Gastrocnemius medialis (tissue), 4 donors: ENCODE results near the gene RTL1. TPM values are rescaled to one million over a fixed set of nuclear protein-coding genes. Genes with fewer than 3 reads are reported as not detected.

ENCODE experiments used
- ATAC-seq, 2 donors: fragments of 150-250 bp; one replicate each; pipeline ENCODE4 v1.9.1; 2016
- DNase-seq, 2 donors: peaks; one replicate each; pipeline ENCODE4 v3.0.0-alpha.2; 2019
- H3K27ac ChIP-seq, 4 donors: fragments of 200-600 bp; sonication (generic); 1 replicate in 1 of 4; 2 replicates in 3 of 4; pipeline ENCODE4 v1.5.1; 2016 to 2018; ENCODE audit warnings: mild to moderate bottlenecking in 2 of 4, moderate library complexity in 1 of 4
- H3K27me3 ChIP-seq, 3 donors: fragments of 200-600 bp; sonication (generic) in 2 of 3; 1 replicate in 1 of 3; 2 replicates in 2 of 3; pipeline versions ENCODE4 v1.5.1 to v1.6.0; 2016 to 2019; ENCODE audit warnings: mild to moderate bottlenecking in 1 of 3, moderate library complexity in 1 of 3
- H3K36me3 ChIP-seq, 2 donors: fragments of 200-600 bp; sonication (generic) in 1 of 2; one replicate each; pipeline ENCODE4 v1.5.1; 2017 to 2018
- H3K4me1 ChIP-seq, 2 donors: fragments of 200-600 bp; sonication (generic) in 1 of 2; one replicate each; pipeline ENCODE4 v1.5.1; 2016 to 2017; ENCODE audit warnings: mild to moderate bottlenecking in 2 of 2
- H3K4me3 ChIP-seq, 4 donors: fragments of 200-600 bp; sonication (generic) in 3 of 4; 1 replicate in 1 of 4; 2 replicates in 3 of 4; pipeline ENCODE4 v1.5.1; 2016 to 2019; ENCODE audit warnings: mild to moderate bottlenecking in 2 of 4
- H3K9me3 ChIP-seq, 3 donors: fragments of 200-600 bp; sonication (generic) in 2 of 3; 1 replicate in 1 of 3; 2 replicates in 2 of 3; pipeline ENCODE4 v1.5.1; 2016 to 2019
- CTCF ChIP-seq, 5 experiments: fragments of 450-650 bp in 3 of 5; fragments of 200-600 bp in 2 of 5; sonication (generic) in 2 of 5; IDR thresholded peaks in 4 of 5; conservative IDR thresholded peaks in 1 of 5; 1 replicate in 4 of 5; 2 replicates in 1 of 5; pipeline ENCODE4 v1.5.1; 2016 to 2019; ENCODE audit warnings: antibody characterized with exemption in 5 of 5, mild to moderate bottlenecking in 3 of 5, moderate library complexity in 3 of 5
- POLR2A ChIP-seq, 2 donors: fragments of 450-650 bp; IDR thresholded peaks; one replicate each; pipeline ENCODE4 v1.6.1; 2017; ENCODE audit warnings: antibody characterized with exemption in 2 of 2, mild to moderate bottlenecking in 2 of 2, moderate library complexity in 2 of 2
- in situ Hi-C, 4 donors: fragments of 200-750 bp; cut with MboI; loops; one replicate each; pipeline versions ENCODE4 v1.15.0 to v1.8.0; 2017; ENCODE audit warnings: low sequenced_read_pairs in 4 of 4
- intact Hi-C: fragments of 100-400 bp; cut with DNase I; formaldehyde crosslinking; loops from one replicate; pipeline ENCODE4 v1.15.1; 2023; ENCODE audit warnings: low total_unique reads
- total RNA-seq, 4 donors: library from RNA; depleted of rRNA; stranded (reverse); fragments of >200 nt; gene quantifications; one replicate each; pipeline versions ENCODE4 v1.1.0 to v1.2.3, GENCODE V29; 2016

The RTL1 gene
- total RNA-seq, 4 donors from 2014 or later: not detected

- DNase-seq: peak in 1 of 2 donors; percentile 5
- no peaks in the 10 kb centered on the region for H3K4me1 ChIP-seq
- no peak for TF ChIP-seq POLR2A (IDR thresholded peaks at IDR 0.05)
- TF ChIP-seq CTCF (IDR thresholded peaks at IDR 0.05 in 4 of 5, conservative IDR thresholded peaks at IDR 0.05 in 1 of 5): no peak
- intact Hi-C loops: no loop called here
- no peak overlapping the region for H3K27ac ChIP-seq
- no peak overlapping the region for H3K4me3 ChIP-seq
- no peaks in the 10 kb centered on the region for H3K9me3 ChIP-seq
- no peaks in the 10 kb centered on the region for H3K27me3 ChIP-seq
- no peak for ATAC-seq
- H3K36me3 ChIP-seq: no peaks in the 10 kb centered on the region
- in situ Hi-C loops: no loop called here
Measured at GRCh38 chr14:100891501-100892445, 11.7 kb downstream of the RTL1 start.

- no peaks in the 10 kb centered on the region for H3K9me3 ChIP-seq
- intact Hi-C loops: no loop called here
- no peak overlapping the region for H3K27ac ChIP-seq
- no peaks in the 10 kb centered on the region for H3K4me1 ChIP-seq
- no peak overlapping the region for H3K4me3 ChIP-seq
- ATAC-seq (no peak), DNase-seq (peak in 1 of 2 donors; percentile 4)
- in situ Hi-C loops: no loop called here
- no peaks in the 10 kb centered on the region for H3K36me3 ChIP-seq
- TF ChIP-seq POLR2A (IDR thresholded peaks at IDR 0.05) (no peak), CTCF (IDR thresholded peaks at IDR 0.05 in 4 of 5, conservative IDR thresholded peaks at IDR 0.05 in 1 of 5) (no peak)
- no peaks in the 10 kb centered on the region for H3K27me3 ChIP-seq
Measured at GRCh38 chr14:100891051-100891450, 12.5 kb downstream of the RTL1 start.

- in situ Hi-C loops: no loop called here
- TF ChIP-seq POLR2A (IDR thresholded peaks at IDR 0.05) (no peak), CTCF (IDR thresholded peaks at IDR 0.05 in 4 of 5, conservative IDR thresholded peaks at IDR 0.05 in 1 of 5) (no peak)
Measured at GRCh38 chr14:100890061-100890850, 13.3 kb downstream of the RTL1 start.

GRCh38 chr14:100889641-100890040 is 13.9 kb downstream of the RTL1 start:
- no peak overlapping the region for H3K4me3 ChIP-seq
- no peaks in the 10 kb centered on the region for H3K36me3 ChIP-seq
- ATAC-seq: no peak
- H3K9me3 ChIP-seq: no peaks in the 10 kb centered on the region
- intact Hi-C loops: no loop called here
- in situ Hi-C loops: no loop called here
- no peaks in the 10 kb centered on the region for H3K4me1 ChIP-seq
- TF ChIP-seq POLR2A (IDR thresholded peaks at IDR 0.05): no peak
- TF ChIP-seq CTCF (IDR thresholded peaks at IDR 0.05 in 4 of 5, conservative IDR thresholded peaks at IDR 0.05 in 1 of 5): no peak
- DNase-seq: peak in 1 of 2 donors; percentile 3
- H3K27ac ChIP-seq: no peak overlapping the region
- no peaks in the 10 kb centered on the region for H3K27me3 ChIP-seq

More at GRCh38 chr14:100890061-100890850, 13.3 kb downstream of the RTL1 start:
- H3K27me3 ChIP-seq: no peaks in the 10 kb centered on the region
- intact Hi-C loops: no loop called here
- H3K36me3 ChIP-seq: no peaks in the 10 kb centered on the region
- H3K4me1 ChIP-seq: no peaks in the 10 kb centered on the region
- H3K4me3 ChIP-seq: no peak overlapping the region
- no peak overlapping the region for H3K27ac ChIP-seq
- DNase-seq (peak in 1 of 2 donors; percentile 3), ATAC-seq (no peak)
- no peaks in the 10 kb centered on the region for H3K9me3 ChIP-seq
